Urothelium cell line (cell line): ENCODE data around the gene PTPRE.

Source experiments
- DNase-seq: peaks from one replicate; pipeline ENCODE4 v3.0.0; 2011; ENCODE audit warnings: low spot score, mixed read lengths
- FAIRE-seq: peaks from 2 replicates; lab custom pipeline; 2011; peaks lifted over from hg19 to GRCh38; lab: Jason Lieb, UNC

PTPRE gene

GRCh38 chr10:127905001-127905847 lies 1.7 kb upstream of the PTPRE start:
- FAIRE-seq (no peak), DNase-seq (no peak)

- no peak for FAIRE-seq
Measured at GRCh38 chr10:127905848-127906261, 1.0 kb upstream of the PTPRE start.

GRCh38 chr10:127907411-127908105 lies 655 bp downstream of the PTPRE start:
- FAIRE-seq, result no peak
- DNase-seq, result no peak

More at GRCh38 chr10:127905848-127906261, 1.0 kb upstream of the PTPRE start:
- no peak for DNase-seq

GRCh38 chr10:127908106-127908958 lies 1.4 kb downstream of the PTPRE start:
- FAIRE-seq, result no peak

GRCh38 chr10:127908959-127909267 lies 2.0 kb downstream of the PTPRE start:
- FAIRE-seq (no peak), DNase-seq (no peak)

More at GRCh38 chr10:127908106-127908958, 1.4 kb downstream of the PTPRE start:
- DNase-seq, result no peak

- FAIRE-seq, result no peak
- no peak for DNase-seq
Measured at GRCh38 chr10:127909716-127910463, 3.0 kb downstream of the PTPRE start.

GRCh38 chr10:127910464-127910770 lies 3.5 kb downstream of the PTPRE start:
- FAIRE-seq (no peak), DNase-seq (no peak)

GRCh38 chr10:127911218-127911866 lies 4.4 kb downstream of the PTPRE start:
- FAIRE-seq (no peak), DNase-seq (no peak)

GRCh38 chr10:127911867-127912257 lies 5.0 kb downstream of the PTPRE start:
- DNase-seq (no peak), FAIRE-seq (no peak)

GRCh38 chr10:127912607-127913367 lies 5.9 kb downstream of the PTPRE start:
- FAIRE-seq, result no peak
- no peak for DNase-seq

GRCh38 chr10:127913368-127913759 lies 6.5 kb downstream of the PTPRE start:
- no peak for FAIRE-seq
- DNase-seq, result no peak

GRCh38 chr10:127915324-127915723 lies 8.4 kb downstream of the PTPRE start:
- FAIRE-seq (no peak), DNase-seq (no peak)

GRCh38 chr10:127916826-127917225 lies 9.9 kb downstream of the PTPRE start:
- no peak for FAIRE-seq
- DNase-seq, result no peak

- FAIRE-seq, result no peak
- DNase-seq, result no peak
Measured at GRCh38 chr10:127918572-127918971, 11.7 kb downstream of the PTPRE start.

- no peak for FAIRE-seq
- peak; percentile 29 for DNase-seq
Measured at GRCh38 chr10:127919418-127920271, 12.7 kb downstream of the PTPRE start.

- FAIRE-seq (no peak), DNase-seq (no peak)
Measured at GRCh38 chr10:127920306-127921074, 13.6 kb downstream of the PTPRE start.

- DNase-seq, result no peak
- no peak for FAIRE-seq
Measured at GRCh38 chr10:127921075-127921752, 14.3 kb downstream of the PTPRE start.
